Heart left ventricle (tissue), 16 donors: ENCODE measurements around the gene C13orf46. TPM values are rescaled to one million over a fixed set of nuclear protein-coding genes. Genes with fewer than 3 reads are reported as not detected.

Experiments used
- ATAC-seq, 4 donors: fragments of 200-7000 bp; cut with Tn5 transposase; one replicate each; pipeline ENCODE4 v1.9.1; 2020 to 2022; ENCODE audit warnings: moderate library complexity in 4 of 4, mild to moderate bottlenecking in 3 of 4, moderate number of reproducible peaks in 1 of 4
- DNase-seq, 5 donors: peaks; one replicate each; pipeline ENCODE4 v3.0.0-alpha.2; 2020
- H3K27ac ChIP-seq, 12 donors: fragments of 200-600 bp; sonication (generic) in 4 of 12; one replicate each; pipeline versions ENCODE4 v1.5.0 to v1.8.0; 2016 to 2022; ENCODE audit warnings: mild to moderate bottlenecking in 2 of 12
- H3K27me3 ChIP-seq, 9 donors: fragments of 200-600 bp; sonication (generic) in 2 of 9; one replicate each; pipeline versions ENCODE4 v1.5.1 to v1.8.0; 2016 to 2022; ENCODE audit warnings: mild to moderate bottlenecking in 3 of 9
- H3K36me3 ChIP-seq, 9 donors: fragments of 200-600 bp; sonication (generic) in 2 of 9; one replicate each; pipeline versions ENCODE4 v1.5.0 to v1.8.0; 2018 to 2022; ENCODE audit warnings: mild to moderate bottlenecking in 2 of 9
- H3K4me1 ChIP-seq, 12 donors: fragments of 200-600 bp; sonication (generic) in 4 of 12; one replicate each; pipeline versions ENCODE4 v1.5.0 to v1.8.0; 2016 to 2022; ENCODE audit warnings: mild to moderate bottlenecking in 3 of 12
- H3K4me3 ChIP-seq, 12 donors: fragments of 200-600 bp; sonication (generic) in 4 of 12; one replicate each; pipeline versions ENCODE4 v1.5.0 to v1.8.0; 2017 to 2022; ENCODE audit warnings: mild to moderate bottlenecking in 9 of 12, moderate library complexity in 4 of 12
- H3K9me3 ChIP-seq, 12 donors: fragments of 200-600 bp; sonication (generic) in 4 of 12; one replicate each; pipeline versions ENCODE4 v1.5.0 to v1.8.0; 2016 to 2022; ENCODE audit warnings: mild to moderate bottlenecking in 1 of 12
- CTCF ChIP-seq, 12 donors: fragments of 200-600 bp; sonication (generic) in 4 of 12; IDR thresholded peaks; one replicate each; pipeline versions ENCODE4 v1.5.0 to v1.8.0; 2018 to 2022; ENCODE audit warnings: antibody characterized with exemption in 12 of 12, mild to moderate bottlenecking in 5 of 12
- POLR2A ChIP-seq, 2 donors: fragments of 450-650 bp; IDR thresholded peaks; one replicate each; pipeline ENCODE4 v1.6.1; 2017; ENCODE audit warnings: antibody characterized with exemption in 2 of 2, mild to moderate bottlenecking in 2 of 2, moderate library complexity in 2 of 2
- WGBS, 4 donors: extraction: QIAGEN DNeasy Blood & Tissue Kit in 2 of 4; methylation state at CpG; one replicate each; pipeline versions ENCODE4 v1.1.5 to v1.1.7; 2013 to 2018; 5-methylcytosine and 5-hydroxymethylcytosine counted together
- intact Hi-C, 10 donors: fragments of 100-400 bp; cut with DNase I; formaldehyde crosslinking; loops; one replicate each; pipeline versions ENCODE4 v1.11.1 to v1.14.2; 2022
- polyA plus RNA-seq, 2 donors: library from polyadenylated mRNA; stranded (reverse); fragments of 200-250 nt; gene quantifications; one replicate each; pipeline ENCODE4 v1.2.3, GENCODE V29; 2013
- total RNA-seq, 9 donors: library from RNA; depleted of rRNA in 2 of 9; stranded (reverse); fragments of >200 nt in 2 of 9; fragmentation: NEBNext Ultra II Directional in 3 of 9; extraction: Animal tissue kit (Norgen Biotek cat#: 25700) in 3 of 9; gene quantifications; one replicate each; pipeline versions ENCODE4 v1.1.0 to v1.2.4, GENCODE V29; 2016 to 2023
- donor health status: ischemic (EF 13 %, LVEDD 7.1; RV severe dilation, severe dysfunction).
- donor health status: healthy with polysubstance abuse.
- donor health status: DM: no; HTN: yes; CAD: no.
- donor health status: DM: no; HTN: no; CAD: no.
- donor health status: ischemic (EF 25% LVEDD 6.9; RV normal size, moderate dysfunction).
- donor health status: ischemic (EF 25% LVEDD 5.7; RV mildly dilated, moderate dysfunction).
- donor health status: healthy.
- donor health status: DM: yes; HTN: yes; CAD: no.
- donor health status: ischemic (EF 35%, LVEDD 5.7; RV mildly dilated, moderate dysfunction).
- donor health status: nonischemic (EF 11% LVEDD 7.7; RV severe dilation, severe dysfunction).
- donor health status: DM: yes; HTN: yes; CAD: no.
- donor health status: PGD.
- donor health status: ischemic (EF 29% LVEDD 5.4; RV normal size, mild dysfunction).
- donor health status: nonischemic (EF 23%, LVEDD 6.1; RV moderate dilation, normal function).

The C13orf46 gene
- total and polyA plus RNA-seq, 11 donors = 0.07 to 3.1 (median 0.28) TPM; not detected in 1

GRCh38 chr13:113943821-113944565, 29.9 kb downstream of the C13orf46 start:
- WGBS, 4 donors = 87 to 89% (median 87%) methylated on average over 8 to 19 of the region's 19 CpGs
- no peak overlapping the region for H3K4me3 ChIP-seq
- H3K27me3 ChIP-seq = no peaks in the 10 kb centered on the region
- peaks cover 0 to 9% (median 0%) of the 10 kb centered on the region in 12 donors for H3K4me1 ChIP-seq
- TF ChIP-seq POLR2A (IDR thresholded peaks at IDR 0.05) (no peak), CTCF (IDR thresholded peaks at IDR 0.05) (no peak)
- intact Hi-C loops = no loop called here
- DNase-seq (peak in 2 of 5 donors; percentile 20 to 42), ATAC-seq (no peak)
- H3K36me3 ChIP-seq = no peaks in the 10 kb centered on the region
- no peaks in the 10 kb centered on the region for H3K9me3 ChIP-seq
- H3K27ac ChIP-seq = no peak overlapping the region

GRCh38 chr13:113942591-113943103, 31.2 kb downstream of the C13orf46 start:
- H3K36me3 ChIP-seq = no peaks in the 10 kb centered on the region
- H3K27me3 ChIP-seq = no peaks in the 10 kb centered on the region
- H3K27ac ChIP-seq = no peak overlapping the region
- 91 to 96% (median 95%) methylated on average over 16 to 23 of the region's 23 CpGs for WGBS, 4 donors
- peaks cover 0 to 22% (median 5%) of the 10 kb centered on the region in 12 donors for H3K4me1 ChIP-seq
- DNase-seq (peak in 1 of 5 donors; percentile 55), ATAC-seq (no peak)
- intact Hi-C loops = no loop called here
- TF ChIP-seq POLR2A (IDR thresholded peaks at IDR 0.05) = no peak
- TF ChIP-seq CTCF (IDR thresholded peaks at IDR 0.05) = no peak
- H3K4me3 ChIP-seq = no peak overlapping the region
- H3K9me3 ChIP-seq = no peaks in the 10 kb centered on the region

GRCh38 chr13:113941571-113942191, 32.2 kb downstream of the C13orf46 start:
- no peak for TF ChIP-seq CTCF (IDR thresholded peaks at IDR 0.05)
- TF ChIP-seq POLR2A (IDR thresholded peaks at IDR 0.05) = no peak
- no peak overlapping the region for H3K4me3 ChIP-seq
- no peaks in the 10 kb centered on the region for H3K27me3 ChIP-seq
- no peaks in the 10 kb centered on the region for H3K9me3 ChIP-seq
- intact Hi-C loops = no loop called here
- peaks cover 0 to 17% (median 4%) of the 10 kb centered on the region in 12 donors for H3K4me1 ChIP-seq
- DNase-seq (peak in 2 of 5 donors; percentile 19 to 46), ATAC-seq (no peak)
- H3K36me3 ChIP-seq = no peaks in the 10 kb centered on the region
- no peak overlapping the region for H3K27ac ChIP-seq
- 79 to 87% (median 85%) methylated on average over 11 to 16 of the region's 16 CpGs for WGBS, 4 donors

- Histone ChIP-seq H3K9me3 (no peaks in the 10 kb centered on the region), H3K4me1 (peaks cover 0 to 34% (median 12%) of the 10 kb centered on the region in 12 donors), H3K36me3 (no peaks in the 10 kb centered on the region), H3K27ac (no peak overlapping the region), H3K4me3 (no peak overlapping the region), H3K27me3 (no peaks in the 10 kb centered on the region)
- whole genome bisulfite sequencing, 4 donors = 78 to 98% (median 82%) methylated on average over 10 to 16 of the region's 16 CpGs
- DNase-seq = peak in 2 of 5 donors; percentile 20 to 52
- no peak for ATAC-seq
- TF ChIP-seq POLR2A (IDR thresholded peaks at IDR 0.05) (no peak), CTCF (IDR thresholded peaks at IDR 0.05) (no peak)
- intact Hi-C loops = no loop called here
These were observed 34.0 kb downstream of the C13orf46 start for GRCh38 chr13:113939944-113940297.
